Measurements from ENCODE around the gene POLE4.

The POLE4 gene

GRCh38 chr2:74959106-74959751 lies 786 bp downstream of the POLE4 start:
- Histone ChIP-seq H3K36me3 (replicated peaks) (no peaks in the 10 kb centered on the region), H3K27me3 (replicated peaks) (no peaks in the 10 kb centered on the region), H3K27ac (no peak overlapping the region), H3K4me3 (ENCODE audit: low read depth, low read length) (peak overlapping the region; percentile 71)
- in situ Hi-C loops (cut with HindIII; ENCODE audit: low pct_ligation_motif_present, low sequenced_read_pairs), result no loop called here
- no peak for DNase-seq
- TF ChIP-seq CTCF (IDR thresholded peaks at IDR 0.05; ENCODE audit: low read depth, low read length, missing control alignments), result no peak

- in situ Hi-C loops (cut with HindIII; ENCODE audit: low pct_ligation_motif_present, low sequenced_read_pairs), result no loop called here
- DNase-seq, result no peak
- no peak for TF ChIP-seq CTCF (IDR thresholded peaks at IDR 0.05; ENCODE audit: low read depth, low read length, missing control alignments)
These were observed 8.4 kb downstream of the POLE4 start for GRCh38 chr2:74966887-74967286.

GRCh38 chr2:74975016-74975415 lies 16.6 kb downstream of the POLE4 start:
- no peak overlapping the region for H3K4me3 ChIP-seq (ENCODE audit: low read depth, low read length)
- no peaks in the 10 kb centered on the region for H3K36me3 ChIP-seq (replicated peaks)
- DNase-seq, result no peak
- no peak for TF ChIP-seq CTCF (IDR thresholded peaks at IDR 0.05; ENCODE audit: low read depth, low read length, missing control alignments)
- no peak overlapping the region for H3K27ac ChIP-seq
- no peaks in the 10 kb centered on the region for H3K27me3 ChIP-seq (replicated peaks)
- in situ Hi-C loops (cut with HindIII; ENCODE audit: low pct_ligation_motif_present, low sequenced_read_pairs), result no loop called here

More at GRCh38 chr2:74966887-74967286, 8.4 kb downstream of the POLE4 start:
- no peaks in the 10 kb centered on the region for H3K27me3 ChIP-seq (replicated peaks)
- H3K36me3 ChIP-seq (replicated peaks), result peaks cover 5% of the 10 kb centered on the region
- H3K27ac ChIP-seq, result no peak overlapping the region
- H3K4me3 ChIP-seq (ENCODE audit: low read depth, low read length), result no peak overlapping the region

GRCh38 chr2:74979844-74980243 lies 21.4 kb downstream of the POLE4 start:
- in situ Hi-C loops (cut with HindIII; ENCODE audit: low pct_ligation_motif_present, low sequenced_read_pairs), result no loop called here
- no peak overlapping the region for H3K27ac ChIP-seq
- no peaks in the 10 kb centered on the region for H3K27me3 ChIP-seq (replicated peaks)
- H3K4me3 ChIP-seq (ENCODE audit: low read depth, low read length), result no peak overlapping the region
- no peak for DNase-seq
- no peaks in the 10 kb centered on the region for H3K36me3 ChIP-seq (replicated peaks)
- TF ChIP-seq CTCF (IDR thresholded peaks at IDR 0.05; ENCODE audit: low read depth, low read length, missing control alignments), result no peak

- H3K4me3 ChIP-seq (ENCODE audit: low read depth, low read length), result no peak overlapping the region
- no peaks in the 10 kb centered on the region for H3K36me3 ChIP-seq (replicated peaks)
- H3K27me3 ChIP-seq (replicated peaks), result no peaks in the 10 kb centered on the region
- peak; percentile 48 for TF ChIP-seq CTCF (IDR thresholded peaks at IDR 0.05; ENCODE audit: low read depth, low read length, missing control alignments)
- in situ Hi-C loops (cut with HindIII; ENCODE audit: low pct_ligation_motif_present, low sequenced_read_pairs), result no loop called here
- no peak overlapping the region for H3K27ac ChIP-seq
- DNase-seq, result no peak
These were observed 24.1 kb downstream of the POLE4 start for GRCh38 chr2:74982577-74982976.
